ENCODE measurements around the gene MTX1. TPM values are rescaled to one million over a fixed set of nuclear protein-coding genes. Genes with fewer than 3 reads are reported as not detected.

MTX1 gene
- total and polyA plus RNA-seq, 9 of the 15 experiments (the other 6 are each of a cell fraction or from before 2014, with no cell fraction given): 29.1 to 98.4 (median 66.9) TPM

DNA sequence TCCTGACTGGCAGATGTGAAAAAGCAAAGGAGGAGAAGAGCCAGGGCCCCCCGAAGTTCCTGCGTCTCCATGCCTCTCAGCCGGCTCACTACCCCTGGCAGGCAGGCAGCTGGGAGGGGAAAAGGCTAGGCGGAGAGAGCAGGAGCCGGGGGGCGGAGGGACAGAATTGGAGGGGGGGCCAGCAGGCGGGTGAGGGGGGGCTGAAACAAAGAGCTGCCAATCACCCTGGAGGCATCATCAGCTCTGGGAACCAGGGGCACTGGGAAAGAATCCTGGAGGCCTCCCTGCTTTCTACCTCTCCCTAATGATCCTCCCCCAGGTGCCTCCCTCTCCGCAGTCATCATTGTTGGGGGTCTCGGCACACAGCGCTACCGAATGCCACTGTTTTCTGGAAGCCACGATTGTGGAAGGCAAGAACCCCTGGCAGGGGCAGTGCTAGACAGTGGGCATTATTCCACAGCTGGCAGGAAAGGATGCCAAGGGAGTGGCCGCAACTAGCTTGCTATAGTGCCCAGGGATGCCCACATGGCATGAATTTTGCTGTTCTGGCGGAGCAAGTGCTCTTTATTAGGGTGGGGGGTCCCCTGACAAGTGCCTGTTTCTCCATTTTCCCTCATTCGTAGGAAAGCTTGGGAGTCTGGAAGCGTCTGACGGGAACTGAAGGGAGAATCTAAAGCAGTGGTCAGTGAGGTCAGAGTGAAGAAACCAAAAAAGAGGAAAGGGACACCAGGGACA lies 522 bp upstream of the MTX1 start, which contains the start of gene THBS3 (continued):
- TF ChIP-seq PHF21A (IDR thresholded peaks at IDR 0.05; ENCODE audit: borderline replicate concordance, low read depth) (no peak), TARDBP (IDR thresholded peaks at IDR 0.05) (0 out of 2 replicates have a peak, but pooled peaks have one; percentile 61), FOXP1 (CRISPR knock-in tag; IDR thresholded peaks at IDR 0.05) (peak; percentile 68; the same call in 1 of the 2 replicates), TEAD1 (CRISPR knock-in tag; IDR thresholded peaks at IDR 0.05) (peak in 1 of 2 experiments; percentile 74; a peak in 1 of 4 replicates), ARID1B (IDR thresholded peaks at IDR 0.05) (no peak), ZNF217 (CRISPR knock-in tag; IDR thresholded peaks at IDR 0.05) (no peak)
- TF ChIP-seq, protein P1, sequence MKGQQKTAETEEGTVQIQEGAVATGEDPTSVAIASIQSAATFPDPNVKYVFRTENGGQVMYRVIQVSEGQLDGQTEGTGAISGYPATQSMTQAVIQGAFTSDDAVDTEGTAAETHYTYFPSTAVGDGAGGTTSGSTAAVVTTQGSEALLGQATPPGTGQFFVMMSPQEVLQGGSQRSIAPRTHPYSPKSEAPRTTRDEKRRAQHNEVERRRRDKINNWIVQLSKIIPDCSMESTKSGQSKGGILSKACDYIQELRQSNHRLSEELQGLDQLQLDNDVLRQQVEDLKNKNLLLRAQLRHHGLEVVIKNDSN (CRISPR knock-in tag; IDR thresholded peaks at IDR 0.05): 0 out of 2 replicates have a peak, but pooled peaks have one; percentile 32

DNA sequence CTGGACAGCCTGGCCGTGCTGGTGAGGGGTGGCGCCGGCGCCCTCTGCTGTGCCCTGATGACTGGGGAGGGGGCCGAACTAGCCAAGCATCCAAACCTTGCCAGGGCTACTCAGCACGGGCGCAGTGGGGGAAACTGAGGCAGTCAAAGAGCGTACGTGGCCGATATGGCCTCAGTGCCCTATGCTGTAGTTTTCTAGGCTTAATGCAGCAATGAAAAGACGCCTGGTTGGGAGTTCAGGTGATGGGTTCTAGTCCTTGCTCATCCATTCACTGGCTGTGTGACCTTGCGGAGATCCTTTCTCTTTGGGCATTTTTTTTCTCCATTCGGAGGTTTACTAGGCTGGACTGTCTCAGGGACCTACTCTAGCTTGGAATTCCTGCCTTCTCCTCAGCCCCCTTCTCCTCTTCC lies 822 bp downstream of the MTX1 start:
- peak overlapping the region; percentile 95 for H2AFZ ChIP-seq (ENCODE audit: low read depth, low read length)
- peaks cover 18% of the 10 kb centered on the region for H3K79me2 ChIP-seq (ENCODE audit: control insufficient read depth, insufficient read depth, low read length)
- DNase-seq (ENCODE audit: extremely low read depth in 1 of 4, low spot score in 3 of 4) (no peak), FAIRE-seq (peak; percentile 29), ATAC-seq (no peak)
- TSS peak; percentile 85 for BruUV-seq (replicated peaks)
- ChIA-PET CTCF (ENCODE audit: low intra/inter-chr PET ratio) (interaction anchor here (0.6 kb wide), 1 partner anchor 36 kb away, joined by 3 read pairs; the partner anchor contains the start of gene KRTCAP2), POLR2A (interaction anchor here (0.9 to 2.2 kb wide), 5 partner anchors 9 to 35 kb away, joined by 3 to 10 read pairs (median 3); no protein-coding TSS in a partner anchor)
- H3K27ac ChIP-seq (ENCODE audit: extremely low read depth, low read depth, low read length): peak overlapping the region; percentile 97
- no peaks in the 10 kb centered on the region for H4K20me1 ChIP-seq (replicated peaks; ENCODE audit: control insufficient read depth, insufficient read depth, low read length)
- H3K4me1 ChIP-seq (replicated peaks in 1 of 2; ENCODE audit: control insufficient read depth in 2 of 2, insufficient read depth in 2 of 2, low read length in 2 of 2): peaks cover 19 to 30% of the 10 kb centered on the region in 2 experiments
- H3K9me3 ChIP-seq (replicated peaks; ENCODE audit: control insufficient read depth, insufficient read depth, low read depth, low read length): peaks cover 3% of the 10 kb centered on the region; the same call in 1 of the 2 replicates
- H3K27me3 ChIP-seq (ENCODE audit: control insufficient read depth in 2 of 2, insufficient read depth in 2 of 2, low read length in 2 of 2): no peaks in the 10 kb centered on the region
- no peaks in the 10 kb centered on the region for H3K9me1 ChIP-seq (ENCODE audit: control insufficient read depth, insufficient read depth, low read length)
- WGBS (ENCODE audit: insufficient coverage, low coverage, missing lambda C conversion rate): 2% methylated on average over 8 of the region's 13 CpGs
- peak overlapping the region; percentile 100 for H3K4me3 ChIP-seq
- peaks cover 22% of the 10 kb centered on the region; the same call in 2 of the 3 replicates for H3K36me3 ChIP-seq (ENCODE audit: control insufficient read depth, insufficient read depth, low read length)
- intact Hi-C loops (cut with micrococcal nuclease): no loop called here
- in situ Hi-C loops (cut with MboI): loop anchor here (5.0 kb wide), 1 partner anchor 388 kb away; no protein-coding TSS in a partner anchor
- peak overlapping the region; percentile 100 for H3K9ac ChIP-seq (ENCODE audit: insufficient read depth in 1 of 2, low read depth in 2 of 2, low read length in 2 of 2)
- peak overlapping the region; percentile 100 for H3K4me2 ChIP-seq (ENCODE audit: insufficient read depth, low read length)
- TF ChIP-seq PTBP1 (IDR thresholded peaks at IDR 0.05; ENCODE audit: low read depth, low read length): no peak
- TF ChIP-seq, protein P2, sequence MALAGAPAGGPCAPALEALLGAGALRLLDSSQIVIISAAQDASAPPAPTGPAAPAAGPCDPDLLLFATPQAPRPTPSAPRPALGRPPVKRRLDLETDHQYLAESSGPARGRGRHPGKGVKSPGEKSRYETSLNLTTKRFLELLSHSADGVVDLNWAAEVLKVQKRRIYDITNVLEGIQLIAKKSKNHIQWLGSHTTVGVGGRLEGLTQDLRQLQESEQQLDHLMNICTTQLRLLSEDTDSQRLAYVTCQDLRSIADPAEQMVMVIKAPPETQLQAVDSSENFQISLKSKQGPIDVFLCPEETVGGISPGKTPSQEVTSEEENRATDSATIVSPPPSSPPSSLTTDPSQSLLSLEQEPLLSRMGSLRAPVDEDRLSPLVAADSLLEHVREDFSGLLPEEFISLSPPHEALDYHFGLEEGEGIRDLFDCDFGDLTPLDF (CRISPR knock-in tag; IDR thresholded peaks at IDR 0.05): no peak
- TF ChIP-seq ZNF174 (CRISPR knock-in tag; IDR thresholded peaks at IDR 0.05): no peak
- TF ChIP-seq RAD51 (IDR thresholded peaks at IDR 0.05; ENCODE audit: borderline replicate concordance, low read depth): no peak
- TF ChIP-seq RBM15 (IDR thresholded peaks at IDR 0.05; ENCODE audit: insufficient read depth, low read length): no peak
- no peak for TF ChIP-seq NELFE (IDR thresholded peaks at IDR 0.05; ENCODE audit: insufficient read depth, insufficient read length)
- TF ChIP-seq, protein P3, sequence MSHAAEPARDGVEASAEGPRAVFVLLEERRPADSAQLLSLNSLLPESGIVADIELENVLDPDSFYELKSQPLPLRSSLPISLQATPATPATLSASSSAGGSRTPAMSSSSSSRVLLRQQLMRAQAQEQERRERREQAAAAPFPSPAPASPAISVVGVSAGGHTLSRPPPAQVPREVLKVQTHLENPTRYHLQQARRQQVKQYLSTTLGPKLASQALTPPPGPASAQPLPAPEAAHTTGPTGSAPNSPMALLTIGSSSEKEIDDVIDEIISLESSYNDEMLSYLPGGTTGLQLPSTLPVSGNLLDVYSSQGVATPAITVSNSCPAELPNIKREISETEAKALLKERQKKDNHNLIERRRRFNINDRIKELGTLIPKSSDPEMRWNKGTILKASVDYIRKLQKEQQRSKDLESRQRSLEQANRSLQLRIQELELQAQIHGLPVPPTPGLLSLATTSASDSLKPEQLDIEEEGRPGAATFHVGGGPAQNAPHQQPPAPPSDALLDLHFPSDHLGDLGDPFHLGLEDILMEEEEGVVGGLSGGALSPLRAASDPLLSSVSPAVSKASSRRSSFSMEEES (CRISPR knock-in tag; IDR thresholded peaks at IDR 0.05): no peak
- no peak for TF ChIP-seq PRMT5 (CRISPR knock-in tag; IDR thresholded peaks at IDR 0.05)
- no peak for TF ChIP-seq MECOM (CRISPR knock-in tag; IDR thresholded peaks at IDR 0.05)
- no peak for TF ChIP-seq MTA2 (IDR thresholded peaks at IDR 0.05; ENCODE audit: low read depth)
- no peak for TF ChIP-seq ZFPM2 (CRISPR knock-in tag; IDR thresholded peaks at IDR 0.05)
- TF ChIP-seq TSC22D4 (tag; IDR thresholded peaks at IDR 0.05): no peak

Measured in K562 (cell line).